GM18507 (cell line): Measurements from ENCODE around the gene COL5A1.

Source experiments
- DNase-seq: peaks from one replicate; pipeline ENCODE4 v3.0.0; 2011; ENCODE audit warnings: low read depth; ENCODE audit not compliant: insufficient read length; ENCODE audit errors: extremely low spot score
- FAIRE-seq: peaks from 2 replicates; lab custom pipeline; 2011; peaks lifted over from hg19 to GRCh38; lab: Jason Lieb, UNC

COL5A1 gene

GRCh38 chr9:134747951-134748489, 106.4 kb downstream of the COL5A1 start:
- FAIRE-seq = no peak
- DNase-seq = no peak

GRCh38 chr9:134748591-134748990, 107.0 kb downstream of the COL5A1 start:
- FAIRE-seq (no peak), DNase-seq (no peak)

GRCh38 chr9:134750450-134751155, 109.0 kb downstream of the COL5A1 start:
- DNase-seq (no peak), FAIRE-seq (no peak)

GRCh38 chr9:134751622-134752021, 110.0 kb downstream of the COL5A1 start:
- DNase-seq (no peak), FAIRE-seq (no peak)

GRCh38 chr9:134752471-134753168, 111.0 kb downstream of the COL5A1 start:
- FAIRE-seq (no peak), DNase-seq (no peak)

- FAIRE-seq (no peak), DNase-seq (no peak)
Measured at GRCh38 chr9:134753191-134753590, 111.6 kb downstream of the COL5A1 start.

GRCh38 chr9:134755221-134755907, 113.8 kb downstream of the COL5A1 start:
- DNase-seq = no peak
- no peak for FAIRE-seq

GRCh38 chr9:134756098-134756497, 114.5 kb downstream of the COL5A1 start:
- DNase-seq = no peak
- no peak for FAIRE-seq

- FAIRE-seq (no peak), DNase-seq (no peak)
Measured at GRCh38 chr9:134757216-134757975, 115.8 kb downstream of the COL5A1 start.

GRCh38 chr9:134758949-134759607, 117.5 kb downstream of the COL5A1 start:
- DNase-seq (no peak), FAIRE-seq (no peak)

- FAIRE-seq (no peak), DNase-seq (no peak)
Measured at GRCh38 chr9:134759913-134760312, 118.3 kb downstream of the COL5A1 start.

GRCh38 chr9:134760750-134761420, 119.3 kb downstream of the COL5A1 start:
- FAIRE-seq (no peak), DNase-seq (no peak)

GRCh38 chr9:134764473-134765269, 123.1 kb downstream of the COL5A1 start:
- DNase-seq (no peak), FAIRE-seq (no peak)

- peak; percentile 77 for FAIRE-seq
Measured at GRCh38 chr9:134765785-134766184, 124.2 kb downstream of the COL5A1 start.

GRCh38 chr9:134766587-134766986, 125.0 kb downstream of the COL5A1 start:
- DNase-seq (no peak), FAIRE-seq (peak; percentile 49)

More at GRCh38 chr9:134765785-134766184, 124.2 kb downstream of the COL5A1 start:
- DNase-seq = peak; percentile 32

- FAIRE-seq = no peak
Measured at GRCh38 chr9:134768332-134768708, 126.7 kb downstream of the COL5A1 start.

GRCh38 chr9:134768709-134769351, 127.2 kb downstream of the COL5A1 start:
- FAIRE-seq (peak; percentile 62), DNase-seq (peak; percentile 20)

More at GRCh38 chr9:134768332-134768708, 126.7 kb downstream of the COL5A1 start:
- no peak for DNase-seq
